D341Med (cell line): ENCODE results near the gene NAT8.
"Not testable (repeated sequence)": the region's sequence is repeated elsewhere in the genome, so short reads cannot be mapped to it uniquely, and the experiment has no call there.

Experiments used
- DNase-seq: peaks from one replicate; pipeline ENCODE4 v3.0.0; 2012; ENCODE audit warnings: low spot score

Gene NAT8

GRCh38 chr2:73642338-73643018 is at the start of gene NAT8:
TSS of gene NAT8 (minus strand) at chr2:73642422. CDS start at chr2:73641628, 794 bp downstream.
- DNase-seq = no peak

GRCh38 chr2:73690372-73691088 is 48.3 kb upstream of the NAT8 start:
- not testable (repeated sequence) for DNase-seq

- not testable (repeated sequence) for DNase-seq
Measured at GRCh38 chr2:73688494-73688893, 46.3 kb upstream of the NAT8 start.

- no peak for DNase-seq
Measured at GRCh38 chr2:73685764-73686438, 43.7 kb upstream of the NAT8 start.

- DNase-seq = not testable (repeated sequence)
Measured at GRCh38 chr2:73684905-73685304, 42.7 kb upstream of the NAT8 start.

- DNase-seq = not testable (repeated sequence)
Measured at GRCh38 chr2:73684325-73684724, 42.1 kb upstream of the NAT8 start.

GRCh38 chr2:73679951-73680571 is 37.8 kb upstream of the NAT8 start:
- DNase-seq = peak; percentile 41

GRCh38 chr2:73679237-73679636 is 37.0 kb upstream of the NAT8 start:
- not testable (repeated sequence) for DNase-seq

GRCh38 chr2:73678008-73678407 is 35.8 kb upstream of the NAT8 start:
- DNase-seq = not testable (repeated sequence)

GRCh38 chr2:73676211-73676610 is 34.0 kb upstream of the NAT8 start:
- not testable (repeated sequence) for DNase-seq

- not testable (repeated sequence) for DNase-seq
Measured at GRCh38 chr2:73674696-73675157, 32.5 kb upstream of the NAT8 start.

- not testable (repeated sequence) for DNase-seq
Measured at GRCh38 chr2:73669976-73670375, 27.8 kb upstream of the NAT8 start.

- not testable (repeated sequence) for DNase-seq
Measured at GRCh38 chr2:73667239-73667638, 25.0 kb upstream of the NAT8 start.

- no peak for DNase-seq
Measured at GRCh38 chr2:73654175-73654574, 12.0 kb upstream of the NAT8 start.

- no peak for DNase-seq
Measured at GRCh38 chr2:73652348-73652747, 10.1 kb upstream of the NAT8 start.

- no peak for DNase-seq
Measured at GRCh38 chr2:73651591-73652230, 9.5 kb upstream of the NAT8 start.

- not testable (repeated sequence) for DNase-seq
Measured at GRCh38 chr2:73647690-73648089, 5.5 kb upstream of the NAT8 start.

- no peak for DNase-seq
Measured at GRCh38 chr2:73641767-73642062, 507 bp downstream of the NAT8 start.

GRCh38 chr2:73640946-73641766 is 1.1 kb downstream of the NAT8 start:
- no peak for DNase-seq

- DNase-seq = no peak
Measured at GRCh38 chr2:73640511-73640911, 1.7 kb downstream of the NAT8 start.

GRCh38 chr2:73638429-73638828 is 3.8 kb downstream of the NAT8 start:
- DNase-seq = no peak
